A673 (cell line): ENCODE results near the gene PHC2.

Experiments used
- CTCF ChIP-seq: fragments of 300-800, 200-600 bp; sonication (generic); conservative IDR thresholded peaks from 2 replicates; pipeline ENCODE4 v1.5.1; 2017; ENCODE audit warnings: low read depth, mild to moderate bottlenecking, antibody characterized with exemption, low read length, moderate library complexity, mixed read lengths
- EZH2 ChIP-seq: fragments of 200-600 bp; sonication (generic); IDR thresholded peaks from 2 replicates; pipeline ENCODE4 v1.6.1; 2017; ENCODE audit warnings: borderline replicate concordance, low read depth, mild to moderate bottlenecking, mixed read lengths, antibody characterized with exemption, low read length; ENCODE audit not compliant: poor library complexity, severe bottlenecking

GRCh38 chr1:33294071-33295010 is 136.6 kb downstream of the PHC2 start:
- TF ChIP-seq CTCF (no peak), EZH2 (no peak)
